Bladder microvascular endothelial cell (primary cell): ENCODE measurements around the gene CCDC137. TPM values are rescaled to one million over a fixed set of nuclear protein-coding genes. Genes with fewer than 3 reads are reported as not detected.

Experiments used
- total RNA-seq: library from RNA; depleted of rRNA; stranded (reverse); fragments of >200 nt; gene quantifications from 2 replicates; pipeline ENCODE4 v1.2.3, GENCODE V29; 2014

The CCDC137 gene
- total RNA-seq: 9.2 and 10.7 TPM in 2 replicates

GRCh38 chr17:81666342-81667191, at the start of gene CCDC137, which contains the start of gene OXLD1:
TSS of gene CCDC137 (plus strand) at chr17:81666737. CDS start at chr17:81666767, 30 bp downstream.
TSS of gene OXLD1 (minus strand) at chr17:81666605. CDS start at chr17:81666577, 28 bp downstream.

DNA sequence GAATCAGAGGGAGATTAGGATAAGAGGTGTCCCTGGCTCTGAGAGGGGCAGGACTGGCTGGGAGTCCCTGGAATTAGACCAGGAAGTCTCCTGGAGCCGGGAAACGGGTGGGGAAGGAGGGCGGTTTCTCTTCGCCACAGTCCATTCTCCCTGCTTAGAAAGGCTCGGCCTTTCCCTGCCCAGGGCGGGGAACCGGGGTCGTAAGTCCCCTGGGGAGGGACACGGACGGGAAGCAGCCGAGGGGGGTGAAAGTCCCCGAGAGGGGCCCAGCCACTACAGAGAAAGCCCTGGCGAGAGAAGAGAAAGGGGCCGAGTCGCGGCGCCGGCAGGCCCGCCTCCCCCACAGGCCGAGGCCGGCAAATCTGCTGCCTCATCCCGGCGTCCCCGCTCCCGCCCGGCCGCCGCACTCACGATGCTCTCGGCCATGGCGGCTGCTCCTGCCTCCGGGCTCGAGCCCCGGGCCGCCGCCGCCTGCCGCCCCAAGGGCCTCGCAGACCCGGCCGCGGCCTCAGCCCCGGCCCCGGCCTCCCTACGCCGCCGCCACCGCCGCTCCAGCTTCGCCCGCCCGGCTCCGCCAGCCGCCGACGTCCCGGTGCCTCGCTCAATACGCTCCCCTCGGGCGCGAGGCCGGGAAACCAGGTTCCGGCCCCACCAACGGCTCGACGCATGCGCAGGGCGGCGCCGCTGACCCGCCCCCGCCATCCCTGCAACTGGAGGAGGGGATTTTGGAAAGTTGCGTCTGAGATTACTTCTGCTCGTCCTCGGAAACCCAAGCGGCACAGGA, 29.8 kb upstream of the CCDC137 start, which contains the start of the genes NPLOC4 and TSPAN10:
Gene NPLOC4 (minus strand): TSS at position 608 of the 784 bp plus-strand sequence. CDS start 182 bp downstream, at position 426.
Gene TSPAN10 (plus strand): TSS at position 692 of the 784 bp plus-strand sequence. CDS start 5,217 bp downstream, outside the sequence.

DNA sequence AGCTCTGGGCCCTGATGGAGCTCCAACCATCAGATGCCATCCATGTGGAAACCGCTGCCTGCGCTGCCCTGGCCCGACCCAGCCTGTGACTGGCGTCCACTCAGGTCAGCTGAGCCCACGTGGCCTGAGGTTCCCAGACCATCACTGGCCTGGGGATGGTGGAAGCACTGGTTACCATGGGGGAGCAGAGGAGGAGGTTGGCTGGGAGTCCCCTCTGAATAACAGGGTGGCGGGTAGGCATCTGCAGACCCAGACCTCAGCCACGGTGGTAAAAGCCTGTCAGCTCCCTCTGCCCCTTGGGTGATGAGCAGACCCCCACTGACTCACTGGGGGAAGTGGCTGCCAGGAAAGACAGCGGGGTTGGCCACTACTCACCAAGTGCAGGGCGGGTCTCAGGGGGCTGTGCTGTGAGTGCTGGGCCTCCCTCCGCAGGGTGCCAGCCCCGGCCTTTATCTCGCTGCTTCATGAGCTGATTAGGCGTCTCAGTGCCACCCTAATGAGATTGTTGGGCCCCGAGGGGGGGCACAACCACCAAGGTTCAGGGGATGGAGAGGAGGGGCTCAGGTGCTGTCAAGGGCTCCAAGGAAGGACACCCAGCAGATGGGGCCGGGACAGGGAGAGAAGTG, 10.3 kb upstream of the CCDC137 start, which contains the start of gene PDE6G:
Gene PDE6G (minus strand): TSS at position 425 of the 626 bp plus-strand sequence. CDS start 3,237 bp downstream, outside the sequence.

GRCh38 chr17:81683584-81684441, 17.3 kb downstream of the CCDC137 start, which contains the start of the genes ARL16 and HGS:
TSS of gene ARL16 (minus strand) at chr17:81683797. CDS start at chr17:81683753, 44 bp downstream.
TSS of gene HGS (plus strand) at chr17:81684011. CDS start at chr17:81684067, 56 bp downstream.

DNA sequence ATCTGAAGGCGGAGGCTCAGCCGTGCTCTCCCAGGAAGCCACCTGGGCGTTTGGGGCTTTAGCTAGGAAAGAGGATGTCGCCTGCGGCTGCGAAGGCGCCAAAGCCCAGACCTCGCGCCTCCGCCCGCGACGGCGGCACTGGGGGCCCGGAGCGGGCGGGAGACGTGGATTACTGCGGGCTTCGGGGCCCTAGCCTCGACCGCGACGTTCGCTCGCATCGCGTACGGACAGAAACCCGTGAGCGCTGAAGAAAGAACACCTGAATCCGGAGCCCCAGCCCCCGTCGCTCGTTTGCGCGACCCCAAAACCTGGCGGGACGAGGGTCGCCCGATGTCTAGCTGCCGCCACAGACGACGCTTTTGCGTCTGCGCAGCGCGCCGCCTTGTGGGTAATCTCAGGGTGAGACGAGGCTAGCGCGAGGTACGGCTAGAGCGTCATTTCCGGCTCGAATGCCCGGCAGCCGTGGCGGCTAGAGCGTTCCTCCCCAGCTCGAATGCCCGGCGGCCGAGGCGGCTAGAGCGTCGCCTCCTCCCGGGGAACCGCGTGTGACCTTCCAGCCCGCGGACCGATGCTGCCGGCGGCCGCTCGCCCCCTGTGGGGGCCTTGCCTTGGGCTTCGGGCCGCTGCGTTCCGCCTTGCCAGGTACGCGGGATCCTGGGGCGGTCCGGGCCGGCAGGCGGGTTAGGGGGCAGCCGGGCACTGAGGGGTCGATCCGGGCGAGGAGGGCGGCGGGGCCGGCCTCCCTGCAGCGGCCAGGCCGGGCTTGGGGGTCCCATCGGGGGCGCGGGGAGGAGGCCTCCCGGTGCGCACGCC, 36.6 kb downstream of the CCDC137 start, which contains the start of gene MRPL12:
Gene MRPL12 (plus strand): TSS at position 434 of the 813 bp plus-strand sequence. CDS start 135 bp downstream, at position 569.

DNA sequence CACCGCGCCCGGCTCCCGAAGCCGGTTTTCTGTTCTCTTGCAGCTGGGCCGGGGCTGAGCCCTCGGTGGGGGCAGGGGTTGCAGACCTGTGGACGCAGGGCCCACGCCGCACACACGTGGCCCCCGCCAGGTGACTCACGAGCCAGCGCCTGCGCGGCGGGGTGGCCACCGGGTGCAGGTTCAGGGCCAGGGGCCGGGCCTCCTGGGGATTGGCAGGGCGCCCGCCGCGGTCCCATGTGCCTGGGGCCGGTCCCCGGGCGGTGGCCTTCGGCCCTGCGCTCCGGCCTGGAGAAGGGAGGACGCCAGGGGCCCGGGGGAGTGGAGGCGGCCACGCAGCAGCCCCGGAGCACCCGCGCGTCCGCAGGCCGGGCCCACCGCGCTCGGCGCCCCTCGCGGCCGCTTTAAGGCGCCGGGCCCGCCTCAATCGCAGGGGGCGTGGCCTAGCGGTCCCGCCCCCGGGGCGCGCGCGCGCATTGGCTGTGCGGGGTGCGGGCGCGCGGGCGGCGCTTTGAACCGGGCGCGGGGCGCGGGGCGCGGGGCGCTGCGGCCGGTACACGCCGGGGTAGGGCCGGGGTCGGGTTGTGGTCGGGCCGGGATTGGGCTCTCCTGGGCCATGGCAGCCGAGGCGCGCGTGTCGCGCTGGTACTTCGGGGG, 45.4 kb downstream of the CCDC137 start, which contains the start of gene SLC25A10:
Gene SLC25A10 (plus strand): TSS at position 471 of the 654 bp plus-strand sequence. CDS start 143 bp downstream, at position 614.

Other genes with a start within 250 kb of the CCDC137 start
- 7,047 and 9,439 TPM in 2 replicates for gene ACTG1, start 153.9 kb upstream of the CCDC137 start, total RNA-seq
- gene FSCN2, start 138.4 kb upstream of the CCDC137 start, total RNA-seq: 0.16 and 1.1 TPM in 2 replicates
- gene FAAP100, start 114.4 kb upstream of the CCDC137 start, total RNA-seq: 12.1 and 27.3 TPM in 2 replicates
- gene NPLOC4, start 29.6 kb upstream of the CCDC137 start, total RNA-seq: 63.1 and 155 TPM in 2 replicates
- gene TSPAN10, start 29.5 kb upstream of the CCDC137 start, total RNA-seq: 0.16 and 1.3 TPM in 2 replicates
- 0.81 and 3.5 TPM in 2 replicates for gene PDE6G, start 10.2 kb upstream of the CCDC137 start, total RNA-seq
- gene OXLD1, start 132 bp upstream of the CCDC137 start, total RNA-seq: 21.6 and 32.9 TPM in 2 replicates
- gene ARL16, start 17.1 kb downstream of the CCDC137 start, total RNA-seq: 17.8 and 25.3 TPM in 2 replicates
- 51.5 and 85.7 TPM in 2 replicates for gene HGS, start 17.3 kb downstream of the CCDC137 start, total RNA-seq
- gene MRPL12, start 36.6 kb downstream of the CCDC137 start, total RNA-seq: 7.6 and 8.7 TPM in 2 replicates
- gene SLC25A10, start 45.5 kb downstream of the CCDC137 start, total RNA-seq: 13.9 and 14.2 TPM in 2 replicates
- gene GCGR, start 137.4 kb downstream of the CCDC137 start, total RNA-seq: not detected in 2 replicates
- 120 and 122 TPM in 2 replicates for gene MCRIP1, start 166.6 kb downstream of the CCDC137 start, total RNA-seq
- gene PPP1R27, start 168.3 kb downstream of the CCDC137 start, total RNA-seq: not detected in 2 replicates
- 635 and 762 TPM in 2 replicates for gene P4HB, start 193.8 kb downstream of the CCDC137 start, total RNA-seq
- 105 and 173 TPM in 2 replicates for gene ARHGDIA, start 204.6 kb downstream of the CCDC137 start, total RNA-seq
- gene ALYREF, start 224.8 kb downstream of the CCDC137 start, total RNA-seq: 167 and 225 TPM in 2 replicates
- 128 and 151 TPM in 2 replicates for gene ANAPC11, start 225.0 kb downstream of the CCDC137 start, total RNA-seq
- gene NPB, start 235.5 kb downstream of the CCDC137 start, total RNA-seq: 0.19 TPM in 1 of 2 replicates, not detected in the other
- gene PCYT2, start 244.7 kb downstream of the CCDC137 start, total RNA-seq: 39.6 and 48.7 TPM in 2 replicates